Keratinocyte (primary cell): Measurements from ENCODE around the gene ME2. TPM values are rescaled to one million over a fixed set of nuclear protein-coding genes. Genes with fewer than 3 reads are reported as not detected.
"Not testable (repeated sequence)": the region's sequence is repeated elsewhere in the genome, so short reads cannot be mapped to it uniquely, and the experiment has no call there.

Source experiments
- DNase-seq: peaks from one replicate; pipeline ENCODE4 v3.0.0-alpha.2; 2011; ENCODE audit warnings: low read depth, missing footprints, low spot score
- FAIRE-seq: peaks from 2 replicates; lab custom pipeline; 2011; peaks lifted over from hg19 to GRCh38; lab: Jason Lieb, UNC
- H2AFZ ChIP-seq: 2 replicates; pipeline ENCODE4 v1.6.0; 2012; ENCODE audit warnings: low read length, control low read depth, inconsistent platforms; ENCODE audit not compliant: control insufficient read depth
- H3K27ac ChIP-seq: 2 replicates; pipeline ENCODE4 v1.5.1; 2011; ENCODE audit warnings: low read length; ENCODE audit not compliant: control insufficient read depth, insufficient read depth
- H3K27me3 ChIP-seq: 3 replicates; pipeline ENCODE4 v1.6.0; 2011; ENCODE audit warnings: low read length; ENCODE audit not compliant: control insufficient read depth, insufficient read depth; ENCODE audit errors: extremely low read depth
- H3K36me3 ChIP-seq, 2 experiments: 2 replicates in 1 of 2; 3 replicates in 1 of 2; pipeline ENCODE4 v1.5.1; 2011; ENCODE audit warnings: low read length in 2 of 2, mild to moderate bottlenecking in 1 of 2; ENCODE audit not compliant: control insufficient read depth in 2 of 2, insufficient read depth in 2 of 2; ENCODE audit errors: extremely low read depth in 1 of 2
- H3K4me1 ChIP-seq: 3 replicates; pipeline ENCODE4 v1.5.1; 2011; ENCODE audit warnings: low read length; ENCODE audit not compliant: control insufficient read depth, insufficient read depth; ENCODE audit errors: extremely low read depth
- H3K4me2 ChIP-seq: 3 replicates; pipeline ENCODE4 v1.6.0; 2011; ENCODE audit warnings: low read depth, low read length; ENCODE audit not compliant: control insufficient read depth, insufficient read depth; ENCODE audit errors: extremely low read depth
- H3K4me3 ChIP-seq, 3 experiments: fragments of 200-600 bp in 1 of 3; sonication (generic) in 1 of 3; 2 replicates in 2 of 3; 3 replicates in 1 of 3; pipeline ENCODE4 v1.5.1; 2011 to 2016; ENCODE audit warnings: low read length in 3 of 3, mild to moderate bottlenecking in 3 of 3, control low read depth in 2 of 3, inconsistent platforms in 1 of 3, low read depth in 1 of 3, mixed read lengths in 1 of 3, mixed run types in 1 of 3, moderate library complexity in 1 of 3; ENCODE audit not compliant: control insufficient read depth in 2 of 3, insufficient read depth in 2 of 3; ENCODE audit errors: extremely low read depth in 1 of 3
- H3K79me2 ChIP-seq: 2 replicates; pipeline ENCODE4 v1.6.0; 2012; ENCODE audit warnings: low read length; ENCODE audit not compliant: control insufficient read depth, insufficient read depth
- H3K9ac ChIP-seq: 3 replicates; pipeline ENCODE4 v1.6.0; 2011; ENCODE audit warnings: low read length; ENCODE audit not compliant: control insufficient read depth, insufficient read depth; ENCODE audit errors: extremely low read depth
- H3K9me1 ChIP-seq: 3 replicates; pipeline ENCODE4 v1.6.0; 2011; ENCODE audit warnings: low read length; ENCODE audit not compliant: control insufficient read depth, insufficient read depth; ENCODE audit errors: extremely low read depth
- H3K9me3 ChIP-seq: 2 replicates; pipeline ENCODE4 v1.5.1; 2012; ENCODE audit warnings: low read depth, low read length; ENCODE audit not compliant: control insufficient read depth
- H4K20me1 ChIP-seq: 3 replicates; pipeline ENCODE4 v1.6.0; 2011; ENCODE audit warnings: low read length; ENCODE audit not compliant: control insufficient read depth, insufficient read depth; ENCODE audit errors: extremely low read depth
- CTCF ChIP-seq, 3 experiments: IDR thresholded peaks in 1 of 3; conservative IDR thresholded peaks in 1 of 3; optimal IDR thresholded peaks in 1 of 3; 2 replicates in 2 of 3; 3 replicates in 1 of 3; pipeline versions ENCODE3 to v1.5.1; 2011; ENCODE audit warnings: low read length in 3 of 3, mild to moderate bottlenecking in 3 of 3, moderate library complexity in 2 of 3, control low read depth in 1 of 3, inconsistent platforms in 1 of 3; ENCODE audit not compliant: insufficient read depth in 2 of 3; ENCODE audit errors: extremely low read depth in 1 of 3
- EZH2 ChIP-seq: IDR thresholded peaks from one replicate; pipeline ENCODE4 v1.6.1; 2012; ENCODE audit warnings: inconsistent platforms, mild to moderate bottlenecking, low read length, moderate library complexity
- dilution Hi-C: fragments of 300-500 bp; cut with MboI; formaldehyde crosslinking; loops from one replicate; pipeline ENCODE4 v1.7.0; 2020; ENCODE audit warnings: low sequenced_read_pairs; ENCODE audit not compliant: extremely low pct_ligation_motif_present
- polyA plus RNA-seq, 5 experiments: library from polyadenylated mRNA; depleted of rRNA in 3 of 5; stranded (reverse) in 3 of 5; stranded (forward) in 1 of 5; unstranded in 1 of 5; fragments of >200 nt; gene quantifications; 1 replicate in 1 of 5; 2 replicates in 3 of 5; 3 replicates in 1 of 5; pipeline versions ENCODE4 v1.2.1 to v1.2.3, GENCODE V29; 2011 to 2012; ENCODE audit warnings: missing spikeins in 2 of 5, low read depth in 1 of 5, low replicate concordance in 1 of 5

The ME2 gene
- polyA plus RNA-seq, 1 donor (not counting 4 experiments of a cell fraction or from before 2014, with no cell fraction given): 72.0 TPM

- H3K27me3 ChIP-seq: no peaks in the 10 kb centered on the region
- DNase-seq (no peak), FAIRE-seq (no peak)
- no peak overlapping the region for H2AFZ ChIP-seq
- dilution Hi-C loops: no loop called here
- no peaks in the 10 kb centered on the region for H3K4me1 ChIP-seq
- H4K20me1 ChIP-seq: no peaks in the 10 kb centered on the region
- H3K4me3 ChIP-seq: no peak overlapping the region
- peaks cover 2 to 3% of the 10 kb centered on the region in 2 experiments for H3K36me3 ChIP-seq
- TF ChIP-seq CTCF (optimal IDR thresholded peaks at IDR 0.05 in 1 of 3, IDR thresholded peaks at IDR 0.05 in 1 of 3, conservative IDR thresholded peaks at IDR 0.05 in 1 of 3; ENCODE audit: extremely low read depth in 1 of 3, insufficient read depth in 2 of 3, low read length in 3 of 3) (no peak), EZH2 (no peak)
- no peaks in the 10 kb centered on the region for H3K9me3 ChIP-seq
- H3K9me1 ChIP-seq: no peaks in the 10 kb centered on the region
- H3K27ac ChIP-seq: no peak overlapping the region
- H3K4me2 ChIP-seq: no peak overlapping the region
- no peaks in the 10 kb centered on the region for H3K79me2 ChIP-seq
- H3K9ac ChIP-seq: no peak overlapping the region
These were observed 60.0 kb downstream of the ME2 start for GRCh38 chr18:50938912-50939311.

GRCh38 chr18:50944245-50944932 lies 65.5 kb downstream of the ME2 start:
- Histone ChIP-seq H3K27me3 (no peaks in the 10 kb centered on the region), H3K4me3 (no peak overlapping the region), H3K36me3 (peaks cover 2 to 4% of the 10 kb centered on the region in 2 experiments), H2AFZ (no peak overlapping the region), H3K9me1 (no peaks in the 10 kb centered on the region), H3K27ac (no peak overlapping the region), H3K79me2 (no peaks in the 10 kb centered on the region), H3K4me2 (no peak overlapping the region), H3K9me3 (no peaks in the 10 kb centered on the region), H4K20me1 (no peaks in the 10 kb centered on the region), H3K4me1 (no peaks in the 10 kb centered on the region), H3K9ac (no peak overlapping the region)
- DNase-seq (no peak), FAIRE-seq (no peak)
- dilution Hi-C loops: no loop called here
- no peak for TF ChIP-seq CTCF (optimal IDR thresholded peaks at IDR 0.05 in 1 of 3, IDR thresholded peaks at IDR 0.05 in 1 of 3, conservative IDR thresholded peaks at IDR 0.05 in 1 of 3; ENCODE audit: extremely low read depth in 1 of 3, insufficient read depth in 2 of 3, low read length in 3 of 3)
- TF ChIP-seq EZH2: no peak

- H3K36me3 ChIP-seq, H3K4me2 ChIP-seq, H4K20me1 ChIP-seq, H3K9ac ChIP-seq, H3K27me3 ChIP-seq, dilution Hi-C loops, H2AFZ ChIP-seq, H3K9me1 ChIP-seq, H3K27ac ChIP-seq, FAIRE-seq, H3K4me1 ChIP-seq, DNase-seq, H3K79me2 ChIP-seq, H3K9me3 ChIP-seq, H3K4me3 ChIP-seq: not testable (repeated sequence)
These were observed 67.0 kb downstream of the ME2 start for GRCh38 chr18:50945918-50946317.
